ENCODE data around the gene CES3.
"Not testable (repeated sequence)": the region's sequence is repeated elsewhere in the genome, so short reads cannot be mapped to it uniquely, and the experiment has no call there.

CES3 gene

DNA sequence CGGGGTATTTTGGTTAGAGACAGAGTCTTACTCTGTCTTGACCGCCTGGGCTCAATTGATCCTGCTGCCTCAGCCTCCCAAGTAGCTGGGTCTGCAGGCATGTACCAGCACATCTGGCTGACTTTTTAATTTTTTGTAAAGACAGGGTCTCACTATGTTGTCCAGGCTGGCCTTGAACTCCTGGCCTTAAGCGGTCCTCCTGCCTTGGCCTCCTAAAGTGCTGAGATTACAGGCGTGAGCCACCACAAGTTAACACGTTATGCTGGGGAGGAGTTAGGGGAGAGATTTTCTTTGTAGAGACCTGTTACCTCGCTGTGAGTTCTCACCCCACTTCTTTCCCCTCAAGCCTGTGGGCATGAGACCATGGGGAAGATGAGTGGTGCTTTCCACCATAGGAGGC lies 25.5 kb downstream of the CES3 start:
- H3K27ac ChIP-seq (ENCODE audit: low read length) = no peak overlapping the region
- H4K20me1 ChIP-seq (ENCODE audit: insufficient read depth, low read length) = no peaks in the 10 kb centered on the region
- H2AFZ ChIP-seq (ENCODE audit: low read length) = no peak overlapping the region
- H3K27me3 ChIP-seq (replicated peaks; ENCODE audit: insufficient read depth, low read length) = no peaks in the 10 kb centered on the region
- H3F3A ChIP-seq (ENCODE audit: insufficient read depth, low read length) = no peaks in the 10 kb centered on the region
- H3K9me2 ChIP-seq (replicated peaks; ENCODE audit: insufficient read depth, low read length) = no peaks in the 10 kb centered on the region
- no peaks in the 10 kb centered on the region for H3K4me1 ChIP-seq (ENCODE audit: low read length)
- no peaks in the 10 kb centered on the region for H3K79me2 ChIP-seq (ENCODE audit: low read length)
- H3K9me3 ChIP-seq (replicated peaks; ENCODE audit: insufficient read depth, low read length) = no peaks in the 10 kb centered on the region
- no peak overlapping the region for H3K4me2 ChIP-seq (ENCODE audit: low read depth, low read length)
- TF ChIP-seq EZH2 (optimal IDR thresholded peaks at IDR 0.05; ENCODE audit: low read depth, low read length) (no peak), EZH2phosphoT487 (IDR thresholded peaks at IDR 0.05; ENCODE audit: low read length) (no peak)
- TF ChIP-seq, protein P1, sequence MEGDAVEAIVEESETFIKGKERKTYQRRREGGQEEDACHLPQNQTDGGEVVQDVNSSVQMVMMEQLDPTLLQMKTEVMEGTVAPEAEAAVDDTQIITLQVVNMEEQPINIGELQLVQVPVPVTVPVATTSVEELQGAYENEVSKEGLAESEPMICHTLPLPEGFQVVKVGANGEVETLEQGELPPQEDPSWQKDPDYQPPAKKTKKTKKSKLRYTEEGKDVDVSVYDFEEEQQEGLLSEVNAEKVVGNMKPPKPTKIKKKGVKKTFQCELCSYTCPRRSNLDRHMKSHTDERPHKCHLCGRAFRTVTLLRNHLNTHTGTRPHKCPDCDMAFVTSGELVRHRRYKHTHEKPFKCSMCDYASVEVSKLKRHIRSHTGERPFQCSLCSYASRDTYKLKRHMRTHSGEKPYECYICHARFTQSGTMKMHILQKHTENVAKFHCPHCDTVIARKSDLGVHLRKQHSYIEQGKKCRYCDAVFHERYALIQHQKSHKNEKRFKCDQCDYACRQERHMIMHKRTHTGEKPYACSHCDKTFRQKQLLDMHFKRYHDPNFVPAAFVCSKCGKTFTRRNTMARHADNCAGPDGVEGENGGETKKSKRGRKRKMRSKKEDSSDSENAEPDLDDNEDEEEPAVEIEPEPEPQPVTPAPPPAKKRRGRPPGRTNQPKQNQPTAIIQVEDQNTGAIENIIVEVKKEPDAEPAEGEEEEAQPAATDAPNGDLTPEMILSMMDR (IDR thresholded peaks at IDR 0.05; ENCODE audit: low read length) = no peak
- H3K36me3 ChIP-seq (replicated peaks; ENCODE audit: insufficient read depth, low read length) = no peaks in the 10 kb centered on the region
- H3K9ac ChIP-seq (ENCODE audit: low read length) = no peak overlapping the region
- H3K4me3 ChIP-seq (ENCODE audit: low read length) = no peak overlapping the region
- no peak for DNase-seq

DNA sequence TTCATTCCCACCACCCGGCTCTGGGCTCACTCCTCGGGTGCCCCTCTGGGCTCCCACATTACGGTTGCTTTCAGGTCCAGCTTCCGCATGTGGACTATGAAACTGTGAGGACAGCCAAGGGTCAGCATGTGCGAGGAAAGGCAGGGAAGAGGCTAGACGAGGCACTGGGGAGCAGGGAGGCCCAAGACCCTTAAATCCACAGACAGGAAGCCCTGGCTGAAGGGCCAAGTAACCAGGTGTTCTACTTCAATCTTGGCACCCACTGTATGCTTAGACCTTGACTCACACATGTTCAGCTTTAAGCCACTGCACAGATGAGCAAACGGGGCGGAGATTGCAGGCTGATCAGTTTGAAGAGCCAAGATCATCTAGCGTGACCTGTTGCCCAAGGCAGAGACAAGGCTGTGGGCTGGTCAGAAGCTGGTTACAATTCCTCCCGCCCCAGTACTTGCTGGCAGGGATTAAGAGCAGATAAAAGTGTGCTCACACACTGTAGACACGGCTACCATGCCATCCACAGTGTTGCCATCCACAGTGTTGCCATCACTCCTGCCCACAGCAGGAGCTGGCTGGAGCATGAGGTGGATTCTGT lies 27.2 kb downstream of the CES3 start, which contains the start of gene CES4A:
CES4A (plus strand) TSS at position 393 of the 592 bp plus-strand sequence; CDS start at position 577, 184 bp downstream.
- Histone ChIP-seq H3K9ac (ENCODE audit: low read length) (no peak within 1 kb of the TSS), H3K27me3 (replicated peaks; ENCODE audit: insufficient read depth, low read length) (no peaks in the 10 kb centered on the region), H3K36me3 (replicated peaks; ENCODE audit: insufficient read depth, low read length) (no peaks in the 10 kb centered on the region), H3K79me2 (ENCODE audit: low read length) (no peaks in the 10 kb centered on the region), H3K27ac (ENCODE audit: low read length) (no peak within 1 kb of the TSS), H3K4me1 (ENCODE audit: low read length) (no peaks in the 10 kb centered on the region), H3K9me2 (replicated peaks; ENCODE audit: insufficient read depth, low read length) (no peaks in the 10 kb centered on the region), H3K4me3 (ENCODE audit: low read length) (no peak within 1 kb of the TSS), H3K4me2 (ENCODE audit: low read depth, low read length) (no peak within 1 kb of the TSS), H4K20me1 (ENCODE audit: insufficient read depth, low read length) (no peaks in the 10 kb centered on the region), H3K9me3 (replicated peaks; ENCODE audit: insufficient read depth, low read length) (no peaks in the 10 kb centered on the region), H3F3A (ENCODE audit: insufficient read depth, low read length) (no peaks in the 10 kb centered on the region), H2AFZ (ENCODE audit: low read length) (no peak within 1 kb of the TSS)
- no peak for DNase-seq
- TF ChIP-seq EZH2phosphoT487 (IDR thresholded peaks at IDR 0.05; ENCODE audit: low read length) = no peak
- TF ChIP-seq, protein P1 (IDR thresholded peaks at IDR 0.05; ENCODE audit: low read length) = no peak
- TF ChIP-seq EZH2 (optimal IDR thresholded peaks at IDR 0.05; ENCODE audit: low read depth, low read length) = no peak

DNA sequence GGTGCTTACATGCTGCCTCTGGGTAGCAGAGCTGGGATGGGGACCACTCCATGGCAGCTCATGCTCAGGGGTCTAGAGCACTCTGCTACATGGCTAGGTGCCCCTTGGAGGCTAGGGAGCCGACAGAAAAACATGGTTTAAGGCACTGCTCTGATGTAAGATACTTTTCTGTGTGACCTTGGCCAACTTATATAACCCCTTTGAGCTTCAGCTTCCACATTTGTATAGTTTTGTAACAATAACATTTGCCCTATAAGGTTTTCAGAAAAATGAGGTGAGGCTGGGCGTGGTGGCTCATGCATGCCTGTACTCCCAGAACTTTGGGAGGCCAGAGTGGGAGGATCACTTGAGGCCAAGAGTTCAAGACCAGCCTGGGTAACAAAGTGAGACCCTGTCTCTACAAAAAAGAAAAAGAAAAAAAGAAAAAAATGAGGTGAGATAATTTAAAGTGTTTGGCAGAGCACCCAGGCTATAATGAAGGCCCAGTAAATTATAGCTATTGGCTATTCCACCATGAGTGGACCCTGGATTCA lies 30.5 kb downstream of the CES3 start:
- H3K4me3 ChIP-seq (ENCODE audit: low read length) = no peak overlapping the region
- no peak overlapping the region for H3K9ac ChIP-seq (ENCODE audit: low read length)
- TF ChIP-seq EZH2phosphoT487 (IDR thresholded peaks at IDR 0.05; ENCODE audit: low read length) = no peak
- TF ChIP-seq EZH2 (optimal IDR thresholded peaks at IDR 0.05; ENCODE audit: low read depth, low read length) = no peak
- TF ChIP-seq, protein P1 (IDR thresholded peaks at IDR 0.05; ENCODE audit: low read length) = no peak
- no peaks in the 10 kb centered on the region for H3K27me3 ChIP-seq (replicated peaks; ENCODE audit: insufficient read depth, low read length)
- H3K27ac ChIP-seq (ENCODE audit: low read length) = no peak overlapping the region
- H3F3A ChIP-seq (ENCODE audit: insufficient read depth, low read length) = no peaks in the 10 kb centered on the region
- H3K9me2 ChIP-seq (replicated peaks; ENCODE audit: insufficient read depth, low read length) = no peaks in the 10 kb centered on the region
- no peak overlapping the region for H3K4me2 ChIP-seq (ENCODE audit: low read depth, low read length)
- no peak overlapping the region for H2AFZ ChIP-seq (ENCODE audit: low read length)
- no peaks in the 10 kb centered on the region for H3K4me1 ChIP-seq (ENCODE audit: low read length)
- DNase-seq = no peak
- no peaks in the 10 kb centered on the region for H3K9me3 ChIP-seq (replicated peaks; ENCODE audit: insufficient read depth, low read length)
- no peaks in the 10 kb centered on the region for H4K20me1 ChIP-seq (ENCODE audit: insufficient read depth, low read length)
- H3K79me2 ChIP-seq (ENCODE audit: low read length) = no peaks in the 10 kb centered on the region
- no peaks in the 10 kb centered on the region for H3K36me3 ChIP-seq (replicated peaks; ENCODE audit: insufficient read depth, low read length)

DNA sequence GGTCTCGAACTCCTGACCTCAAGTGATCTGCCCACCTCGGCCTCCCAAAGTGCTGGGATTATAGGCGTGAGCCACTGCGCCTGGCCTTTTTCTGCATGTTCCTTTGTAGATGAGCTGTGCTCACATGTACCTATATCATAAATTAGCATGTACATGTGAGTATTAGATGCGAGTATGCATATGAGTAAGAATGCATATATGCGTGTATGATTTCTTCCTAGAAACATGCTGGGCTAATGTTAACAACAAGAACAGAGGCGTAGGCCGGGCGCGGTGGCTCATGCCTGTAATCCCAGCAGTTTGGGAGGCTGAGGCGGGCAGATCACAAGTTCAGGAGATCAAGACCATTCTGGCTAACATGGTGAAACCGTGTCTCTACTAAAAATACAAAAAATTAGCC lies 32.5 kb downstream of the CES3 start:
- H4K20me1 ChIP-seq (ENCODE audit: insufficient read depth, low read length); H3K27me3 ChIP-seq (replicated peaks; ENCODE audit: insufficient read depth, low read length); H3F3A ChIP-seq (ENCODE audit: insufficient read depth, low read length); H3K4me1 ChIP-seq (ENCODE audit: low read length); H2AFZ ChIP-seq (ENCODE audit: low read length); H3K4me3 ChIP-seq (ENCODE audit: low read length); H3K9ac ChIP-seq (ENCODE audit: low read length); H3K9me3 ChIP-seq (replicated peaks; ENCODE audit: insufficient read depth, low read length); H3K79me2 ChIP-seq (ENCODE audit: low read length); H3K4me2 ChIP-seq (ENCODE audit: low read depth, low read length); DNase-seq; H3K27ac ChIP-seq (ENCODE audit: low read length); H3K36me3 ChIP-seq (replicated peaks; ENCODE audit: insufficient read depth, low read length); H3K9me2 ChIP-seq (replicated peaks; ENCODE audit: insufficient read depth, low read length): not testable (repeated sequence)

Measured in MM.1S (cell line).